Measurements from ENCODE around the gene SLC34A3. TPM values are rescaled to one million over a fixed set of nuclear protein-coding genes. Genes with fewer than 3 reads are reported as not detected.

The SLC34A3 gene
- total and polyA plus RNA-seq, 2 of the 8 experiments (the other 6 are each of a cell fraction or from before 2014, with no cell fraction given) = 0.08 TPM; not detected in 1

- TF ChIP-seq CTCF (IDR thresholded peaks at IDR 0.05; ENCODE audit: control extremely low read depth in 1 of 3, insufficient read depth in 1 of 3, low read depth in 1 of 3, low read length in 3 of 3) = no peak
- TF ChIP-seq RXRA (IDR thresholded peaks at IDR 0.05; ENCODE audit: insufficient read depth, low read depth, low read length) = no peak
- no peak for TF ChIP-seq TBP (IDR thresholded peaks at IDR 0.05; ENCODE audit: low read depth, low read length)
- no peak for TF ChIP-seq KDM1A (IDR thresholded peaks at IDR 0.05; ENCODE audit: borderline replicate concordance, low read length)
- TF ChIP-seq GTF2F1 (IDR thresholded peaks at IDR 0.05; ENCODE audit: borderline replicate concordance, low read depth, low read length) = no peak
- TF ChIP-seq TEAD4 (IDR thresholded peaks at IDR 0.05; ENCODE audit: low read depth, low read length) = no peak
- TF ChIP-seq SP2 (IDR thresholded peaks at IDR 0.05; ENCODE audit: low read length) = no peak
- TF ChIP-seq CHD2 (IDR thresholded peaks at IDR 0.05; ENCODE audit: low read length) = no peak
Observed at GRCh38 chr9:137255448-137256114, 24.9 kb downstream of the SLC34A3 start (continued).

Data from H1 (cell line).